ENCODE data around the gene KIAA1549. TPM values are rescaled to one million over a fixed set of nuclear protein-coding genes. Genes with fewer than 3 reads are reported as not detected.

Gene KIAA1549
- total and polyA plus RNA-seq, 2 donors, result 0.48 to 1.9 TPM

DNA sequence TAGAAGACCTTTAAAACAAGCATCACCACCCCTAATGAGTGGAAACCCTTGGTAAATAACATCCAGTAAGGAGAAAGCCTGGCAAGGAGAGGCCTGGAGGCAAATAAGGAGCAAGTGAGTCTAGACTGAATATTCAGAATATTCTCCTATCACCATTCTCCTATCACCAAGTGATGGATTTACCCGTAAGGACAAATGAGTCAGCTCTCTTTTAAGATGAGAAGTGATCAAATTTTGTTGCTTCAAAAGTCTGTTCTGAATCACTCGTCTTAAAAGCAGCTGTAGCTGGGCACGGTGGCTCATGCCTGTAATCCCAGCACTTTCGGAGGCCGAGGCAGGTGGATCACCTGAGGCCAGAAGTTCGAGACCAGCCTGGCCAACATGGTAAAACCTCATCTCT lies 28.4 kb downstream of the KIAA1549 start:
- WGBS, result 97% methylated on average over 6 of the region's 6 CpGs
- no peak overlapping the region for H3K27ac ChIP-seq (ENCODE audit: low read depth in 1 of 2, low read length in 1 of 2)
- DNase-seq (ENCODE audit: low read depth in 6 of 9, low spot score in 9 of 9), result no peak
- no peaks in the 10 kb centered on the region for H3K27me3 ChIP-seq (ENCODE audit: control insufficient read depth in 2 of 2, insufficient read depth in 1 of 2, low read length in 1 of 2)
- no peak overlapping the region for H3K4me3 ChIP-seq (ENCODE audit: low read length in 2 of 2)
- H3K4me1 ChIP-seq (ENCODE audit: control insufficient read depth in 2 of 2, insufficient read depth in 2 of 2, low read length in 2 of 2), result no peaks in the 10 kb centered on the region
- H3K36me3 ChIP-seq (ENCODE audit: control insufficient read depth in 2 of 2, insufficient read depth in 2 of 2, low read length in 1 of 2), result no peaks in the 10 kb centered on the region
- H3K9me3 ChIP-seq (ENCODE audit: control insufficient read depth in 2 of 2, insufficient read depth in 1 of 2, low read length in 1 of 2), result no peaks in the 10 kb centered on the region

GRCh38 chr7:138951953-138952352 lies 29.2 kb downstream of the KIAA1549 start:
- H3K9me3 ChIP-seq (ENCODE audit: control insufficient read depth in 2 of 2, insufficient read depth in 1 of 2, low read length in 1 of 2), result no peaks in the 10 kb centered on the region
- no peaks in the 10 kb centered on the region for H3K36me3 ChIP-seq (ENCODE audit: control insufficient read depth in 2 of 2, insufficient read depth in 2 of 2, low read length in 1 of 2)
- no peaks in the 10 kb centered on the region for H3K27me3 ChIP-seq (ENCODE audit: control insufficient read depth in 2 of 2, insufficient read depth in 1 of 2, low read length in 1 of 2)
- WGBS, result 96% methylated on average over 9 of the region's 9 CpGs
- DNase-seq (ENCODE audit: low read depth in 6 of 9, low spot score in 9 of 9), result no peak
- H3K27ac ChIP-seq (ENCODE audit: low read depth in 1 of 2, low read length in 1 of 2), result no peak overlapping the region
- no peak overlapping the region for H3K4me3 ChIP-seq (ENCODE audit: low read length in 2 of 2)
- H3K4me1 ChIP-seq (ENCODE audit: control insufficient read depth in 2 of 2, insufficient read depth in 2 of 2, low read length in 2 of 2), result no peaks in the 10 kb centered on the region

- Histone ChIP-seq H3K9me3 (ENCODE audit: control insufficient read depth in 2 of 2, insufficient read depth in 1 of 2, low read length in 1 of 2) (no peaks in the 10 kb centered on the region), H3K27me3 (ENCODE audit: control insufficient read depth in 2 of 2, insufficient read depth in 1 of 2, low read length in 1 of 2) (no peaks in the 10 kb centered on the region), H3K4me3 (ENCODE audit: low read length in 2 of 2) (no peak overlapping the region), H3K36me3 (ENCODE audit: control insufficient read depth in 2 of 2, insufficient read depth in 2 of 2, low read length in 1 of 2) (no peaks in the 10 kb centered on the region), H3K4me1 (ENCODE audit: control insufficient read depth in 2 of 2, insufficient read depth in 2 of 2, low read length in 2 of 2) (peaks cover 0 to 3% of the 10 kb centered on the region in 2 donors), H3K27ac (ENCODE audit: low read depth in 1 of 2, low read length in 1 of 2) (no peak overlapping the region)
- DNase-seq (ENCODE audit: low read depth in 6 of 9, low spot score in 9 of 9), result no peak
- WGBS, result 96% methylated on average over 12 of the region's 12 CpGs
Observed at GRCh38 chr7:138949421-138950088, 31.6 kb downstream of the KIAA1549 start.

DNA sequence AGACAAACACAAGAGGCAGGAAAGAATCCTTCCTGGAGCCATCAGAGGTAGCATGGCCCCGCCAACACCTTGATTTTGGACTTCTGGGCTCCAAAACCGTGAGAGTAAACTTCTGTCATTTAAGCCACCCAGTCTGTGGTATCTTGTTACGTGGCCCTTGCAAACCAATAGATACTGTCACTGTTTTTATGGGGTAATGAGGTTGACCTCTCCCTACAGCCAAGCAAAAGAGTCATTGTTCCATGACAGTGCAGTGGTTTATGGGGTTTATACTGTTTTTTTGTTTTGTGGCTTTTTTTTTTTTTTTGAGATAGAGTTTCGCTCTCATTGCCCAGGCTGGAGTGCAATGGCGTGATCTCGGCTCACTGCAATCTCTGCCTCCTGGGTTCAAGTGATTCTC lies 32.8 kb downstream of the KIAA1549 start:
- H3K4me1 ChIP-seq (ENCODE audit: control insufficient read depth in 2 of 2, insufficient read depth in 2 of 2, low read length in 2 of 2), result peaks cover 0 to 3% of the 10 kb centered on the region in 2 donors
- no peak overlapping the region for H3K27ac ChIP-seq (ENCODE audit: low read depth in 1 of 2, low read length in 1 of 2)
- DNase-seq (ENCODE audit: low read depth in 6 of 9, low spot score in 9 of 9), result no peak
- no peaks in the 10 kb centered on the region for H3K36me3 ChIP-seq (ENCODE audit: control insufficient read depth in 2 of 2, insufficient read depth in 2 of 2, low read length in 1 of 2)
- WGBS, result 96% methylated on average over 6 of the region's 6 CpGs
- H3K27me3 ChIP-seq (ENCODE audit: control insufficient read depth in 2 of 2, insufficient read depth in 1 of 2, low read length in 1 of 2), result no peaks in the 10 kb centered on the region
- H3K4me3 ChIP-seq (ENCODE audit: low read length in 2 of 2), result no peak overlapping the region
- H3K9me3 ChIP-seq (ENCODE audit: control insufficient read depth in 2 of 2, insufficient read depth in 1 of 2, low read length in 1 of 2), result no peaks in the 10 kb centered on the region

DNA sequence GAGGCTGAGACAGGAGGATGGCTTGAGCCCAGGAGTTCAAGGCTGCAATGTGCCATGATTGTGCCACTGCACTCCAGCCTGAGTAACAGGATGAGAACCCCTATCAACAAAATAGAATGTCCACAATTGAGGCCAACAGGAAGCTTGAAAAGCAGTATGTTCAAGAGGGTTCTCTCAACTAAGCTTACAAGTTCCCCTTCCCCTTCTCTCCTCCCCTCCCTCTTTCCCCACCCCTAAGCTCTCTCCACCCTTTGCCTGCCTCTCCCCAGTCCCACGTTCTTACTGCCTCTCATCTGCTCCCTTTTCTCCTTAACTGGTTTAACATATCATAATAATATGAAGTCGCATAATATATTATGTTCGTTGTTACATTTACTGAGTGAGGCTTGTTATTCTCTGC lies 35.4 kb downstream of the KIAA1549 start:
- WGBS, result 53% methylated on average over 3 of the region's 3 CpGs
- H3K27ac ChIP-seq (ENCODE audit: low read depth in 1 of 2, low read length in 1 of 2), result no peak overlapping the region
- no peak for DNase-seq (ENCODE audit: low read depth in 6 of 9, low spot score in 9 of 9)

GRCh38 chr7:138945154-138945553 lies 36.0 kb downstream of the KIAA1549 start:
- no peaks in the 10 kb centered on the region for H3K9me3 ChIP-seq (ENCODE audit: control insufficient read depth in 2 of 2, insufficient read depth in 1 of 2, low read length in 1 of 2)
- no peaks in the 10 kb centered on the region for H3K36me3 ChIP-seq (ENCODE audit: control insufficient read depth in 2 of 2, insufficient read depth in 2 of 2, low read length in 1 of 2)
- no peak for DNase-seq (ENCODE audit: low read depth in 6 of 9, low spot score in 9 of 9)
- H3K4me3 ChIP-seq (ENCODE audit: low read length in 2 of 2), result no peak overlapping the region
- WGBS, result 83% methylated on average over 3 of the region's 3 CpGs
- H3K4me1 ChIP-seq (ENCODE audit: control insufficient read depth in 2 of 2, insufficient read depth in 2 of 2, low read length in 2 of 2), result peaks cover 0 to 3% of the 10 kb centered on the region in 2 donors
- H3K27ac ChIP-seq (ENCODE audit: low read depth in 1 of 2, low read length in 1 of 2), result no peak overlapping the region
- H3K27me3 ChIP-seq (ENCODE audit: control insufficient read depth in 2 of 2, insufficient read depth in 1 of 2, low read length in 1 of 2), result no peaks in the 10 kb centered on the region

More for the DNA sequence above, 35.4 kb downstream of the KIAA1549 start:
- Histone ChIP-seq H3K27me3 (ENCODE audit: control insufficient read depth in 2 of 2, insufficient read depth in 1 of 2, low read length in 1 of 2) (no peaks in the 10 kb centered on the region), H3K36me3 (ENCODE audit: control insufficient read depth in 2 of 2, insufficient read depth in 2 of 2, low read length in 1 of 2) (no peaks in the 10 kb centered on the region), H3K9me3 (ENCODE audit: control insufficient read depth in 2 of 2, insufficient read depth in 1 of 2, low read length in 1 of 2) (no peaks in the 10 kb centered on the region), H3K4me3 (ENCODE audit: low read length in 2 of 2) (no peak overlapping the region), H3K4me1 (ENCODE audit: control insufficient read depth in 2 of 2, insufficient read depth in 2 of 2, low read length in 2 of 2) (peaks cover 0 to 3% of the 10 kb centered on the region in 2 donors)

- Histone ChIP-seq H3K27me3 (ENCODE audit: control insufficient read depth in 2 of 2, insufficient read depth in 1 of 2, low read length in 1 of 2) (no peaks in the 10 kb centered on the region), H3K4me1 (ENCODE audit: control insufficient read depth in 2 of 2, insufficient read depth in 2 of 2, low read length in 2 of 2) (peaks cover 0 to 3% of the 10 kb centered on the region in 2 donors), H3K36me3 (ENCODE audit: control insufficient read depth in 2 of 2, insufficient read depth in 2 of 2, low read length in 1 of 2) (no peaks in the 10 kb centered on the region), H3K4me3 (ENCODE audit: low read length in 2 of 2) (no peak overlapping the region), H3K27ac (ENCODE audit: low read depth in 1 of 2, low read length in 1 of 2) (no peak overlapping the region), H3K9me3 (ENCODE audit: control insufficient read depth in 2 of 2, insufficient read depth in 1 of 2, low read length in 1 of 2) (no peaks in the 10 kb centered on the region)
- WGBS, result 93% methylated on average over 2 of the region's 2 CpGs
- DNase-seq (ENCODE audit: low read depth in 6 of 9, low spot score in 9 of 9), result no peak
Observed at GRCh38 chr7:138944592-138944991, 36.6 kb downstream of the KIAA1549 start.

- H3K4me3 ChIP-seq (ENCODE audit: low read length in 2 of 2), result no peak overlapping the region
- no peaks in the 10 kb centered on the region for H3K36me3 ChIP-seq (ENCODE audit: control insufficient read depth in 2 of 2, insufficient read depth in 2 of 2, low read length in 1 of 2)
- no peak overlapping the region for H3K27ac ChIP-seq (ENCODE audit: low read depth in 1 of 2, low read length in 1 of 2)
- DNase-seq (ENCODE audit: low read depth in 6 of 9, low spot score in 9 of 9), result no peak
- WGBS, result 88% methylated on average over 11 of the region's 11 CpGs
- H3K27me3 ChIP-seq (ENCODE audit: control insufficient read depth in 2 of 2, insufficient read depth in 1 of 2, low read length in 1 of 2), result no peaks in the 10 kb centered on the region
- H3K9me3 ChIP-seq (ENCODE audit: control insufficient read depth in 2 of 2, insufficient read depth in 1 of 2, low read length in 1 of 2), result no peaks in the 10 kb centered on the region
- H3K4me1 ChIP-seq (ENCODE audit: control insufficient read depth in 2 of 2, insufficient read depth in 2 of 2, low read length in 2 of 2), result peaks cover 0 to 3% of the 10 kb centered on the region in 2 donors
Observed at GRCh38 chr7:138943061-138943460, 38.1 kb downstream of the KIAA1549 start.

DNA sequence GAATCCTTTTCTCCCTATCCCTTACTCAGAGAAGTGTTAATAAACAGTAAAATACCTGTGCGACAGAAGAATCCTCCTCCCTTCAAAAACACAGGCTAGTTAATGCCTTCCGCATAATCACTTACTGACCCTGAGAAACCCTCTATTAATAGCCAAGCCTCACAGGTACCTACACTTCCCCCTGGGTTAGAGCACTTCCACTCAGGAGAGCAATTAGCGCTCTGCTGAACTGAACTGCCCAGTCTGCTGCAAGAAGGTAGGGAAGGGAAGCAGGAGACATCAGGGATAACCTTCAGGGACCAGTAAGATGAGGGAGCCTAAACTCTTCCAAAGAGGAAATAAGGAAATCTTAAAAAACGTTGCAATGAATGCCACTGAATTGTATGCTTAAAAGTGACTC lies 39.6 kb downstream of the KIAA1549 start:
- DNase-seq (ENCODE audit: low read depth in 6 of 9, low spot score in 9 of 9), result no peak
- Histone ChIP-seq H3K9me3 (ENCODE audit: control insufficient read depth in 2 of 2, insufficient read depth in 1 of 2, low read length in 1 of 2) (no peaks in the 10 kb centered on the region), H3K27me3 (ENCODE audit: control insufficient read depth in 2 of 2, insufficient read depth in 1 of 2, low read length in 1 of 2) (no peaks in the 10 kb centered on the region), H3K27ac (ENCODE audit: low read depth in 1 of 2, low read length in 1 of 2) (no peak overlapping the region), H3K4me1 (ENCODE audit: control insufficient read depth in 2 of 2, insufficient read depth in 2 of 2, low read length in 2 of 2) (peaks cover 0 to 3% of the 10 kb centered on the region in 2 donors), H3K4me3 (ENCODE audit: low read length in 2 of 2) (no peak overlapping the region), H3K36me3 (ENCODE audit: control insufficient read depth in 2 of 2, insufficient read depth in 2 of 2, low read length in 1 of 2) (no peaks in the 10 kb centered on the region)
- 92% methylated on average over 4 of the region's 4 CpGs for WGBS

Measured in thymus (tissue), 11 donors.